Endothelial cell (in vitro differentiated cells): Measurements from ENCODE around the gene OSBPL3. TPM values are rescaled to one million over a fixed set of nuclear protein-coding genes. Genes with fewer than 3 reads are reported as not detected.

Experiments used
- DNase-seq: peaks from one replicate; pipeline ENCODE4 v3.0.0; 2021; ENCODE audit warnings: low spot score
- H3K27ac Mint-ChIP-seq: one replicate; pipeline ENCODE4 v1.8.0; 2021; ENCODE audit warnings: mixed read lengths, inconsistent platforms; ENCODE audit not compliant: unreplicated experiment
- H3K27me3 Mint-ChIP-seq: one replicate; pipeline ENCODE4 v1.8.0; 2021; ENCODE audit warnings: mild to moderate bottlenecking, moderate library complexity, mixed read lengths, inconsistent platforms; ENCODE audit not compliant: unreplicated experiment
- H3K36me3 Mint-ChIP-seq: one replicate; pipeline ENCODE4 v1.8.0; 2021; ENCODE audit warnings: mild to moderate bottlenecking, low read depth, mixed read lengths, inconsistent platforms; ENCODE audit not compliant: unreplicated experiment
- H3K4me1 Mint-ChIP-seq: one replicate; pipeline ENCODE4 v1.8.0; 2021; ENCODE audit warnings: mild to moderate bottlenecking, mixed read lengths, inconsistent platforms; ENCODE audit not compliant: unreplicated experiment
- H3K4me3 Mint-ChIP-seq: one replicate; pipeline ENCODE4 v1.8.0; 2021; ENCODE audit warnings: mild to moderate bottlenecking, mixed read lengths, inconsistent platforms; ENCODE audit not compliant: unreplicated experiment
- H3K9me3 Mint-ChIP-seq: one replicate; pipeline ENCODE4 v1.8.0; 2021; ENCODE audit warnings: mixed read lengths, inconsistent platforms; ENCODE audit not compliant: unreplicated experiment
- total RNA-seq: library from RNA; stranded (reverse); fragmentation: NEBNext Ultra II Directional; extraction: Animal tissue kit (Norgen Biotek cat#: 25700); gene quantifications from one replicate; pipeline ENCODE4 v1.2.1, GENCODE V29; 2021; ENCODE audit not compliant: unreplicated experiment
- TF ChIP-seq, protein P1 (sequence below): fragments of 200-600 bp; sonication (generic); IDR thresholded peaks from one replicate; pipeline ENCODE4 v1.5.0; 2021; ENCODE audit warnings: antibody characterized with exemption; ENCODE audit not compliant: unreplicated experiment

Gene OSBPL3
- total RNA-seq, 1 donor from 2014 or later = 3.1 TPM

DNA sequence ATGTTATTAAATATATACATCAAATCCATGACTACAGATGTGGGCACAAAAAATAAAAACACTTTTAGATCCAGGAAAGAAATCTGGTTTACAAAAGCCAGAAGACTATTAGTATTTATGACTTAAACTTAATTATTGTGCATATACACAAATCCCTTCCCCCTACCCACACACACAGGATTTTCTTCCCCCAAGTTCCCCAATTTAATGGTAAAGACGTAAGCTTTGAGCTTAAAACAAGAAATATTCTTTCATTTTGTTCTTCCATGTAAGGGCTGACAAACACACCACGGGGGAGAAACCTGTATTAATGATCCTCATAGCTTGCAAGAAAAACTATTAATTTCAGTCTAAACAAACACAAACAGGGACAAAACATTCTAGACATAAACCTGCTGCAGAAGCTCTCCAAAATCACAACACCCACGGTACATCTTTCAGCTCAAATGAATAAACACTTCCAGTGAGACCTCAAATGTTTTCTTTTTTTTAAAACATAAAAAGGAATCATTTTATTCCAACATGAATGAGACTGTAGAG is 28.5 kb downstream of the OSBPL3 start:
- H3K9me3 Mint-ChIP-seq = no peaks in the 10 kb centered on the region
- TF ChIP-seq, protein P1, sequence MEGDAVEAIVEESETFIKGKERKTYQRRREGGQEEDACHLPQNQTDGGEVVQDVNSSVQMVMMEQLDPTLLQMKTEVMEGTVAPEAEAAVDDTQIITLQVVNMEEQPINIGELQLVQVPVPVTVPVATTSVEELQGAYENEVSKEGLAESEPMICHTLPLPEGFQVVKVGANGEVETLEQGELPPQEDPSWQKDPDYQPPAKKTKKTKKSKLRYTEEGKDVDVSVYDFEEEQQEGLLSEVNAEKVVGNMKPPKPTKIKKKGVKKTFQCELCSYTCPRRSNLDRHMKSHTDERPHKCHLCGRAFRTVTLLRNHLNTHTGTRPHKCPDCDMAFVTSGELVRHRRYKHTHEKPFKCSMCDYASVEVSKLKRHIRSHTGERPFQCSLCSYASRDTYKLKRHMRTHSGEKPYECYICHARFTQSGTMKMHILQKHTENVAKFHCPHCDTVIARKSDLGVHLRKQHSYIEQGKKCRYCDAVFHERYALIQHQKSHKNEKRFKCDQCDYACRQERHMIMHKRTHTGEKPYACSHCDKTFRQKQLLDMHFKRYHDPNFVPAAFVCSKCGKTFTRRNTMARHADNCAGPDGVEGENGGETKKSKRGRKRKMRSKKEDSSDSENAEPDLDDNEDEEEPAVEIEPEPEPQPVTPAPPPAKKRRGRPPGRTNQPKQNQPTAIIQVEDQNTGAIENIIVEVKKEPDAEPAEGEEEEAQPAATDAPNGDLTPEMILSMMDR = no peak
- H3K4me1 Mint-ChIP-seq = no peaks in the 10 kb centered on the region
- no peaks in the 10 kb centered on the region for H3K36me3 Mint-ChIP-seq
- no peaks in the 10 kb centered on the region for H3K27me3 Mint-ChIP-seq
- DNase-seq = no peak
- H3K27ac Mint-ChIP-seq = no peak overlapping the region
- no peak overlapping the region for H3K4me3 Mint-ChIP-seq

DNA sequence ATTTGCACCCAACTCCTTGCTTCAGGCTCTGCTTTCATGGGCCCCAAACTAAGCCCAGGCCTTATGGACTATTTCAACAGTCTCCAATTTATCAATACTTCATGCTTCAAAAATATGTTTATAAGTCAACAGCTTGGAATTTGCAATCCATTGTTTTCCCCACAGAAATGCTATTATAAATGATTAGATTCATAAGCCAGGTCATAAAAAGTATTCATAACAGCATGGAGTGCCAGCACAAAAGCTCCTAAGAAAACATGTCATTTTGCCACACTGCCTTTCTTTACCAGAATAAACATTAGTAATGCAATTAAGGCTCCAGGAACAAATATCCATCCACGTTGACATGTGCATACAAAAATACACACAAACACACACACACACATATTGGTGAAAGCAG is 30.1 kb downstream of the OSBPL3 start:
- TF ChIP-seq, protein P1 = no peak
- H3K9me3 Mint-ChIP-seq = no peaks in the 10 kb centered on the region

DNA sequence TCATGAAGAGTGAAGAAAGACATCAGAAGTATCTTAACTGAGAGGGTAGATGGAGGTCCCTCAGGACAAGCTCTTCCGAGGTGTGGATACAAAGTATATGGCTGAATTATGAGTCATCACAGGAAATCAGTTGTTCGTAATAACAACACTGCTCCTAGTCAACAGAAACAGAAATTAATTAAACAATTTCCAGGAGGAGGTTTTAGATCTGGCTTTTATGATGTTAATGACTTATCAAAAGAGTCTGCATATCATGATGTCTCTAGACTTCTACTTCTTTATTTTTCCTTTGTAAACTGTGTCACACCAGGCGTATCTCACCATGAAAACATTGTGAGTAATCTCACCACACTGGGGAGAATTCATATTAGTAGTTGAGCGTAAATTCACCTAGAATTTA is 31.2 kb downstream of the OSBPL3 start:
- TF ChIP-seq, protein P1 = no peak
- no peak for DNase-seq
- no peaks in the 10 kb centered on the region for H3K4me1 Mint-ChIP-seq
- H3K36me3 Mint-ChIP-seq = no peaks in the 10 kb centered on the region
- H3K27me3 Mint-ChIP-seq = no peaks in the 10 kb centered on the region
- no peak overlapping the region for H3K27ac Mint-ChIP-seq
- no peaks in the 10 kb centered on the region for H3K9me3 Mint-ChIP-seq
- H3K4me3 Mint-ChIP-seq = no peak overlapping the region

More for the DNA sequence above, 30.1 kb downstream of the OSBPL3 start:
- Mint-ChIP-seq H3K4me1 (no peaks in the 10 kb centered on the region), H3K4me3 (no peak overlapping the region), H3K36me3 (no peaks in the 10 kb centered on the region), H3K27me3 (no peaks in the 10 kb centered on the region), H3K27ac (no peak overlapping the region)
- no peak for DNase-seq

DNA sequence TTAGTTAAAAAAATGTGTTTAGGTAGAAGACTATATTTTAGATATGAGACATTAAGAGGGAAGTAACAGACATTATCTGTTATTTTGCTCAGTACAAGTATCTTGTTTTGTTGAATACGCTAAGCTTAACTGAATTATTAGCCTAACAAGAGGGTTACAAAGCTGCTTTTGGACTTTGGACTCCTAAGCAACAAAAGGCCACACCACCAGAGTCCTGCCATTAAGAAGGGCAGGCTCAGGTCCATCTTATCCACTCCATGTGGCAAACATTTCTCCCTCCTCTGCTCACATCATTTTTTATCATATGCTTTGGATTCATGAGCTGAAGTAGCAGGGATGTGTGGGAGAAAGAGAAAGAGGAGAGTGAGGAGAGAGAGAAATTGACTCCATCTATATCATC is 33.5 kb downstream of the OSBPL3 start:
- DNase-seq = no peak
- no peaks in the 10 kb centered on the region for H3K36me3 Mint-ChIP-seq
- no peaks in the 10 kb centered on the region for H3K27me3 Mint-ChIP-seq
- TF ChIP-seq, protein P1 = no peak
- no peaks in the 10 kb centered on the region for H3K4me1 Mint-ChIP-seq
- H3K4me3 Mint-ChIP-seq = no peak overlapping the region
- H3K9me3 Mint-ChIP-seq = no peaks in the 10 kb centered on the region
- no peak overlapping the region for H3K27ac Mint-ChIP-seq

DNA sequence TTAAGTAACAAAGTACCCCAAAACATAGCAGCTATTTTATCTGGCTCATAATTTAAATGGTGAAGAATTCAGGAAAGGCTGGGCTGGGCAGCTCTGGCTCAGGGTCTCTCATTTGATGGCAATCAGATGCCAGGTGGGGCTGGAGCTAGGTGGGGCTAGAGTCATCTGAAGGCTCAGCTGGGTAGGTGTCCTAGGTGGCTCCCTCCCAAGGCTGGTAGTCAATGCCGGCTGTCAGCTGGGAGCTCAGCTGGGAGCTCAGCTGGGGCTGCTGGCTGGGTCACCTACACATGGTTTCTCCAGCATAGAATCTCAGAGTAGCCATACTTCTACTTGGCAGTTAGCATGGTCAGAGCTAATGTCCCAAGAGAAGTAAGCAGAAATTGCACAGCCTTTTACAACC is 34.1 kb downstream of the OSBPL3 start:
- TF ChIP-seq, protein P1 = no peak
- no peak for DNase-seq

More for the DNA sequence above, 34.1 kb downstream of the OSBPL3 start:
- Mint-ChIP-seq H3K27ac (no peak overlapping the region), H3K9me3 (no peaks in the 10 kb centered on the region), H3K27me3 (no peaks in the 10 kb centered on the region), H3K4me3 (no peak overlapping the region), H3K36me3 (no peaks in the 10 kb centered on the region), H3K4me1 (no peaks in the 10 kb centered on the region)
